Uterus (tissue), 4 donors: ENCODE data around the gene XDH. TPM values are rescaled to one million over a fixed set of nuclear protein-coding genes. Genes with fewer than 3 reads are reported as not detected.

ENCODE experiments used
- DNase-seq, 2 donors: peaks; one replicate each; pipeline ENCODE4 v3.0.0-alpha.2; 2019 to 2020
- H3K27ac ChIP-seq, 2 donors: fragments of 200-600 bp; sonication (generic); 1 replicate in 1 of 2; 2 replicates in 1 of 2; pipeline ENCODE4 v1.5.1; 2016 to 2018
- H3K27me3 ChIP-seq, 2 donors: fragments of 200-600 bp; sonication (generic); one replicate each; pipeline ENCODE4 v1.5.1; 2018 to 2019; ENCODE audit warnings: control low read depth in 1 of 2
- H3K36me3 ChIP-seq, 2 donors: fragments of 200-600 bp; sonication (generic); one replicate each; pipeline ENCODE4 v1.5.1; 2019; ENCODE audit warnings: control low read depth in 1 of 2
- H3K4me1 ChIP-seq, 2 donors: fragments of 200-600 bp; sonication (generic); one replicate each; pipeline ENCODE4 v1.5.1; 2018 to 2019; ENCODE audit warnings: control low read depth in 1 of 2
- H3K4me3 ChIP-seq, 2 donors: fragments of 200-600 bp; sonication (generic); 1 replicate in 1 of 2; 2 replicates in 1 of 2; pipeline ENCODE4 v1.5.1; 2018 to 2019; ENCODE audit warnings: mild to moderate bottlenecking in 1 of 2
- H3K9me3 ChIP-seq, 2 donors: fragments of 200-600 bp; sonication (generic); one replicate each; pipeline ENCODE4 v1.5.1; 2019; ENCODE audit warnings: control low read depth in 1 of 2
- POLR2A ChIP-seq, 2 donors: fragments of 450-650 bp; IDR thresholded peaks; one replicate each; pipeline ENCODE4 v1.6.1; 2016; ENCODE audit warnings: antibody characterized with exemption in 2 of 2, mild to moderate bottlenecking in 1 of 2, moderate library complexity in 1 of 2
- intact Hi-C: fragments of 100-400 bp; cut with DNase I; formaldehyde crosslinking; loops from one replicate; pipeline ENCODE4 v1.15.1; 2023; ENCODE audit warnings: low total_unique reads
- total RNA-seq, 4 donors: library from RNA; depleted of rRNA in 3 of 4; stranded (reverse); fragments of >200 nt in 3 of 4; gene quantifications; one replicate each; pipeline versions ENCODE4 v1.1.0 to v1.2.4, GENCODE V29; 2014 to 2023
- TF ChIP-seq, protein P1 (sequence below), 4 experiments: fragments of 200-600 bp in 2 of 4; fragments of 450-650 bp in 2 of 4; sonication (generic) in 2 of 4; IDR thresholded peaks; one replicate each; pipeline ENCODE4 v1.5.1; 2016 to 2019; ENCODE audit warnings: antibody characterized with exemption in 4 of 4, mild to moderate bottlenecking in 2 of 4, moderate library complexity in 1 of 4
- donor health status: DM: yes; HTN: yes; CAD: no.

XDH gene
- total RNA-seq, 4 donors from 2014 or later = 0.35 TPM; not detected in 3

DNA sequence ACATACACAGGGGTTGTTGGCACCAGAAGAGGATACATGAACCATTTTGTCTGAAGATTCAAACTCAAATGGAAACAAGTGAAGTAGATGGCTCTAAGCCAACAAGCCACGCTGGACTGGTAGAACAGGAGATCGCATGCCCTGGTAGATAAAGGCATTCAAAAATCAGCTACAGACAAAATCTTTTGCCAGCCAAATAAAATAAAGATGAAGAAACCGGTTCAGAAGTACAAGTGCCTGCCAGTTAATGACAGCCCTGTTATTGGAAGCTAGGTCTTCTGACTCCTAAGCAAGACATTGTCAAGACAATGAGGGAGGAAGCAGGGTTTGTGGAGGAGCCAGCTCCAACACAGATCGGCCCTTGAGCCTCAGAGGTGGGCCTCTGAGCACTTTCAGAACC lies 128.3 kb downstream of the XDH start:
- no peaks in the 10 kb centered on the region for H3K4me1 ChIP-seq
- no peak for DNase-seq
- intact Hi-C loops = no loop called here
- H3K27me3 ChIP-seq = no peaks in the 10 kb centered on the region
- H3K27ac ChIP-seq = no peak overlapping the region
- no peak for TF ChIP-seq POLR2A (IDR thresholded peaks at IDR 0.05)
- TF ChIP-seq, protein P1, sequence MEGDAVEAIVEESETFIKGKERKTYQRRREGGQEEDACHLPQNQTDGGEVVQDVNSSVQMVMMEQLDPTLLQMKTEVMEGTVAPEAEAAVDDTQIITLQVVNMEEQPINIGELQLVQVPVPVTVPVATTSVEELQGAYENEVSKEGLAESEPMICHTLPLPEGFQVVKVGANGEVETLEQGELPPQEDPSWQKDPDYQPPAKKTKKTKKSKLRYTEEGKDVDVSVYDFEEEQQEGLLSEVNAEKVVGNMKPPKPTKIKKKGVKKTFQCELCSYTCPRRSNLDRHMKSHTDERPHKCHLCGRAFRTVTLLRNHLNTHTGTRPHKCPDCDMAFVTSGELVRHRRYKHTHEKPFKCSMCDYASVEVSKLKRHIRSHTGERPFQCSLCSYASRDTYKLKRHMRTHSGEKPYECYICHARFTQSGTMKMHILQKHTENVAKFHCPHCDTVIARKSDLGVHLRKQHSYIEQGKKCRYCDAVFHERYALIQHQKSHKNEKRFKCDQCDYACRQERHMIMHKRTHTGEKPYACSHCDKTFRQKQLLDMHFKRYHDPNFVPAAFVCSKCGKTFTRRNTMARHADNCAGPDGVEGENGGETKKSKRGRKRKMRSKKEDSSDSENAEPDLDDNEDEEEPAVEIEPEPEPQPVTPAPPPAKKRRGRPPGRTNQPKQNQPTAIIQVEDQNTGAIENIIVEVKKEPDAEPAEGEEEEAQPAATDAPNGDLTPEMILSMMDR (IDR thresholded peaks at IDR 0.05) = no peak
- H3K36me3 ChIP-seq = no peaks in the 10 kb centered on the region
- no peak overlapping the region for H3K4me3 ChIP-seq
- H3K9me3 ChIP-seq = no peaks in the 10 kb centered on the region

Other genes with a start within 250 kb of the XDH start
- under 1 TPM in 3 of 4 donors, not detected in 1; under 0.01 to 0.29 (median 0.14) TPM for gene CAPN14, start 197.2 kb downstream of the XDH start, total RNA-seq
- 10 to 100 TPM in 1 of 4 donors, 1 to 10 TPM in 3; 2.6 to 13.1 (median 4.8) TPM for gene EHD3, start 180.6 kb downstream of the XDH start, total RNA-seq
- 1 to 10 TPM in 1 of 4 donors, not detected in 3; 4.1 TPM for gene SRD5A2, start 166.2 kb upstream of the XDH start, total RNA-seq